Forelimb muscle (tissue), 1 donor: ENCODE data around the gene TAF1B. TPM values are rescaled to one million over a fixed set of nuclear protein-coding genes. Genes with fewer than 3 reads are reported as not detected.

Experiments
- DNase-seq: peaks from one replicate; pipeline ENCODE4 v3.0.0-alpha.2; 2013; ENCODE audit warnings: low read depth
- polyA plus RNA-seq: library from polyadenylated mRNA; unstranded; fragments of 120-200 nt; gene quantifications from one replicate; pipeline ENCODE4 v1.2.1, GENCODE V29; 2013; ENCODE audit not compliant: insufficient read length

TAF1B gene
- polyA plus RNA-seq, 1 donor = 10.1 TPM

DNA sequence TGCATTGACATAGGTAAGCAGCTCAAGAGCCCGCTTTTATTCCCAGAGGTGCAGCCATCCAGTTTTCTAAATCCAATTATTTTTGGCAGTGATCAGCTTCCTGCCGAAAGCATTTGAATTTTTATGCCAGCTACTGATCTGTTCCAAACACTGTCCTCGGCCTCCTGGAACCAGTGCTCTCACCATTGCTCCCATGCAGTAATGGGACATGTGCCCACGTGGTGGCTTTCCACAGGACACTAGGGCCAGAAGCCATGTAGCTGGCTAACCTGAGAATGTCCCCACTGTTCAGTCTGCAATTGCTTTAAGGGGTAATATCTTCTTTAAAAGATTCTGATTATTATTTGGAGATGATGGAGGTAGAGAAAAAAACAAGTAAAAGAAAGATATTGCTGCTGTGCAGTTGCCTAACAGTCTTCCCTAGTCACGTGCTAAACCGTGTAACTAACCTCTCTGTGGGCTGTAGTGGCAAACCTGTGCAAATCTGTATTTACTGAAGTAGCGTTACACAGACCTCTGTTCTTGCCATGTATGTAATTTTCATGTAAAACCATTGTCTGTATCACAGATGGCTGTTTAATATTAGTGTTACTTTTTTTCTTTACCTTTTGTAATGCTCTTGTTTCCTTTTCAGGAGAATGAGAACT, 121.2 kb downstream of the TAF1B start:
- DNase-seq = no peak

DNA sequence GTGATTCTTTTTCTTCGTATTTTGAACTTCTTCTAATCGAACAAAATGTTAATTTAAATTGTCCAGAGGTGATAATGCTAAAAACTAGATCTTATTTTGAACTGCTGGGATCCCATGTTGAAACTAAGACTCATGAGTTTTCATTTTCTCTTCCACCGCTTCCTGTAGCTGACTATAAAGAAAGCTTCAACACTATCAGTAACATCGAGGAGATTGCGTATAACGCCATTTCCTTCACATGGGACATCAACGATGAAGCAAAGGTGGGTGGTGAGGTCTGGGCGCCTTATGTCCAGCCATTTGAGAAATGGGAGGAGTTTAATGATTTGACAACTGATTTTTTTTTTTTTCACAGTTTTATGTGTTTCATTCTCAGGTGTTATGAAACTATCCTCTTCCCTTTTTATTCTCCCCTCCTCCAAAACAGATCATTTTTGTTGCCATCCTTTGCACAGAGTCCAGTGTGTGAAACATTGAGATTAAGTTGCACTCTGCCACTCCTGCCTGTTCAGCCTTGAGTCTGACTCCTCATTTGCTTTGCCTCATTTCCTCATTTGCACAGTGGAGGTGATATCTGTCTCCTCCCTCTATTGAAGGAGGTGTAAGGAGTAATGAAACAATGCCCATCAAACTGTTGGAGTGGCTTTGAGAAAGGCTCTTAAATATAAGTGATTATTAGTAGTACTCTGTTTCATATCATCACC, 122.0 kb downstream of the TAF1B start:
- DNase-seq = no peak

DNA sequence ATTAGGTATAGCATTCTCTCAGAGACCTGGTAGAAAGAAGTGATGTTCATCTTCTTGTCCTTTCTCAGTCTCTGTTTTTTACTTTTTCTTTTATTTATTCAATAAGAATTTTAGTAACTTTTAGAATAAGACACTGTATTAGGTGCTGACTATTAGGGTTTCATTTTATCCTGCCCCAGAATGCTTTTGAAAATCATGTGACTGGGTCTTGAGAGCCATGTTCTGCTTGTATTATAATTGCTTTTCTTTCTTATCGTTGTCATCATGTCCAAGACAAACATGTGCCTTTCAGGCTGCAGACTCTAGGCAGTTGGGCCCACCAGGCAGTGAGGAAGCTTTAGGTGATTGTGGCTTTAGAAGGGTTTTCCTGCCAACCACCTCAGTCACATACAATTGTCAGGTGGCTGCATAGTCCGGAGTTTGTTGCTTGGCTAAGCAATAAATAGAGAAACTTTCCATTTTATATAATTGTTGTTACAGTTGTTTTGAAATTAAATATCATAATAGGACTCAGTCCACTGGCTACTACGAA, 123.3 kb downstream of the TAF1B start:
- no peak for DNase-seq

DNA sequence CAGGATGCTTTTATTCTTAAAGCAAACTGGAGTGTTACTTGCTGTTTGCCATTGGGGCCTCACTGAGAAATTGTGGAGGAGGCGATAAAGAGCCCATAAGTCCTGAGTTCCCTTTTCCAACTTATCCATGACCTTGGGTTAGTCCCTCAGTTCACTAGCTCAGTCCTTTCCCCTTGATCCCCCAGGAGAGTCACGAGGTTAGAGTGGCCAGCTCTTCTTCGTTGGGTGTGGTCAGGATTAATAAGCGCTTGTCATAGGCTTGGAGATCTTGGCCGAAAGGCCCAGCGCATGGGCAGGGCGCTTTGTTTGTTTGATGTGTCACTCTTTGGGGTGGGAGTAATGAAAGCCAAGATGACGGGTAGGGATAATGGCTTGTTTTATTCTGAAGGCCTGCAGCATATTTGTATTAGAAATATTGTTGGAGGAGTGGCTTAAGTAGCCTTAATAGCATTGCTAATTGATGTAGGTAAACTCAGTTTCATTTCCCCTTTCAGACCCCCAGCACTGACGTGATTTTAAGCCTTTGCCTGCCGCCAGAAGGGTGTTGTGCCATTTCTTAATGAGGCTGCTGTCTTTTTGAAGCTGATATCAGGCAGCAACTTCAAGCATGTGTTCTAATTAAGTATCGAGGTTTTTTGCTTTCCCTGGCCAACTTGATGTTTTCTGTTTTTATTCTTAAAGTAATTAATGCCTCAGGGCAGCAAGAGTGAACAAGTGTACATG, 123.9 kb downstream of the TAF1B start:
- DNase-seq = no peak

DNA sequence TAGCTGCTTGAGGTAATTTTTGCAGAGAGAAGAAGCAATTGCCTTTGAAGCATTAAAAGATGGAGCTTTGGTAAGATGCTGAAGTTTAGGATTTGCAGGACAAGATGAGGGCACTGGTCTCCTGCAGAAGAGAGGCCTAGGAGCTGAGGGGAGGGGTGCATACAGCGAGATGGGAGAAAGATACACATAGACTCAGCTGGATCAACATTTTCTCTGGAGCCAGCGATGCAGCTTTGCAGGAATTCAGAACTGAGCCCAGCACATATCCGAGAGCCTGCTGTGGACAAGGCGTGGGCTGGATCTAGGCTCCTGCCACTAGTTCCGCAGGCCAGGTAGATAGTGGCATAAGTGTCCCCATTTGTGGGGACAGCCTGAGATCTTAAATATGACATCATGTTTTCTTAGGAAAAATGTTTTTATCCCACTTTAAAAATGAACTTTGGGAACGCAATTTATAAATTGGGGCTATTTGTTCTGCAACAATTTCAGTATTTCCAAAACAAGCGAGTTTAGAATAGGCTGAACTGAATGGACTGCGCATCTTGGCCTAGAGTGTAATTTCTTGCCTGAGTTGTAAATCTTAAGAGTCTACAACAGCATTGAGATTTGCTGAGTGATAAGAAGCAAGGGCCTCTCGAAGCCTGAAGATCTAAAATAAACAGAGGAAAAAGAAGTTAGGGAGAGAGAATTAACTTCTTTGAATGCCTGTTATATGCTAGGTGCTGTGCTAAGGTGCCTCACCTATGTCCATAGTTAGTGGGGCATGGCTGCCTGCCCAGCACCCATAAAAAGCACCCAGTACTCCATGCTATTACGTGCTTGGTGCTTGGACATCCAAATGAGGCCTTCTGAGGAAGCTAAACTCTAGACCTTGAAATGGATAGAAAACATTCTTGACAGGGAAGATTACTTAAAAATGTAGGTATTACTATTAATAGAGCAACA, 125.6 kb downstream of the TAF1B start:
- DNase-seq = no peak

DNA sequence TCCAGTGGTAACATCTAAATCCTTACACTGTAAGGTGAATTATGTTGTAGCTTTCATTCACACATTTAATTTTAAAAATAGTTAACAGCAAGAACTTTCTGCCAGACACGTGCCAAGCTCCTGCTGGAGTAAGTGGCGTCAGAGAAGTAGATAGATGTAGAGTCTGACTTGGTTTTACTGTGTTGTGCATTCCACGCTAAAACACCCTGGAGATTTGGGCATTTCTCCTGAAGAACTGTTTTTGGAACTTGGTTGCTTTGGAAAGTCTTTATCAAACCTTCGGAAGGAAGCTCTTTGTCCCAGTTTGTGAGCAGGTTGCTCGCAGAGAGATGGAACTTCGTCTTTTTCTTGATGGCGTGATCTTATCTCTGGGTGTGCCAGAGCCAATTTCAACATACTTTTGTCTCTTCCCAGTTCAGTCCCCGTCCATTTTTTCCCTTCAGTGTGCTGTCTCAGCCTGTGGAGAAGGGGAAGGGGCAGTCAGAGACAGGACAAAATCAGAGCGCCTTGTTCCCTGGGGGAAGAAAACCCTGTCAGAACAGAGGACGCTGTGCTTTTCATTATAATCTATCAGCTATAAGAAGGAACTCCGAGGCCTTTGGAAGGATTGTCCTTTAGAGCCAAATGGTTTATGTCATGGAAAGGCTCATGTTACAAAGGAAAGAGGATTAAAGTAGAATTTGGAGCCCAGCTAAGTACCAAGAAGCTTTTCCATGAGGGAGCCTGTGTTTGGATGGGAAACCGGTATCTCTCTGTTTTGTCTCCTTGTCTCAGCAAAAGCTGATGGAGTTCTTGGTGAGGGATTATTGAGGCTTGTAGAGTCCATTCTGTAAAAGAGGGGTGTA, 127.1 kb downstream of the TAF1B start:
- no peak for DNase-seq

DNA sequence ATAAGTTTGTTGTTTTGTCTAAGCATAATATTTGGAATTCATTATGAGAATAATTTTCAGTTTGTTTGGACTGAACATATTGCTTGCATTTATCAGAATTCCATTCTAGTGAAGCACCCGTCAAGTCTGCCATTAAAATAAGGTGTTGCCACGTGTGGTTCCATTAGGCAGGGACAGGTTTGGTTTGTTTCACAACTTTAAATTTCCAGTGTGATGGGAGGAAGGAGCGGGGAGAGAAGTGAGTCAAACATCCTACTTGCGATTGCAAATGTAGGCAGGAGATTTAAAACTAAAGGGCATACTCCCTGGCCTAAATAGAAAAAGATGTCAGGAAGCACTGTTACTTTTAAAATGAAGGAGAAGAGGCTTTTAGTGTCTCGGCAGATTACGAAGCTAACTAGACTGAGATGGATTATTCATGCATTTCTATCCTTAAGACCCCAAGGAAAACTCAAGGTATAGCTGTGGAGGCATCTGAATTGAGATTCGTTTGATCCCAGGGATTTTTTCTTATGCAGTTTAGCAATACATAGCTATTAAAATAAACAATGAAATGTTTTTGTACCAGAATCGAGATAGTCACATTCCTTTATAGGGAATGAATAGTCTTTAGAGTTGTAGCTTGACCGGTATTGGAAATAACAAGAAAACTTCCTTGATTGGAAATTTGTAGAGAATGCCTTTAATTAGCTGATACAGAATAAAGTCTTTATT, 128.0 kb downstream of the TAF1B start:
- DNase-seq = no peak

DNA sequence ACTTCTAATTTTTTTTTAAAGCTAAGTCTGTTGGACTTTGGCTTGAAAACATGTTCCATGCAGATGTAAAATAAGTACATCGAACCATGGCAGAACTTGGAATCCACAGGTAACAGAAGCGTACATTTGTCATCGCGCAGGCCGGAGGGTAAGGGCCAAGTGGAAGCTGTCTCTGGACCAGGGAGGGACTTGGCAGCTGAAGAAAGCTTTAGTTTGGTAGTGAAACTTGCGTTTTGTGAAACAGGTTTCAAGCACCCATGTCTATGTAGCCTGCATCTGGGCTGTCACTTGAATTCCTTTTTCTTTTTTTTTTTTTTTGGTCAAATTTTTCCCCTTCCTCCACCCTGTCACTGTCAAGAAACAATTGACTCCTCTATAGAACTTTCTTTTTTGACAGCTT, 128.6 kb downstream of the TAF1B start:
- no peak for DNase-seq

DNA sequence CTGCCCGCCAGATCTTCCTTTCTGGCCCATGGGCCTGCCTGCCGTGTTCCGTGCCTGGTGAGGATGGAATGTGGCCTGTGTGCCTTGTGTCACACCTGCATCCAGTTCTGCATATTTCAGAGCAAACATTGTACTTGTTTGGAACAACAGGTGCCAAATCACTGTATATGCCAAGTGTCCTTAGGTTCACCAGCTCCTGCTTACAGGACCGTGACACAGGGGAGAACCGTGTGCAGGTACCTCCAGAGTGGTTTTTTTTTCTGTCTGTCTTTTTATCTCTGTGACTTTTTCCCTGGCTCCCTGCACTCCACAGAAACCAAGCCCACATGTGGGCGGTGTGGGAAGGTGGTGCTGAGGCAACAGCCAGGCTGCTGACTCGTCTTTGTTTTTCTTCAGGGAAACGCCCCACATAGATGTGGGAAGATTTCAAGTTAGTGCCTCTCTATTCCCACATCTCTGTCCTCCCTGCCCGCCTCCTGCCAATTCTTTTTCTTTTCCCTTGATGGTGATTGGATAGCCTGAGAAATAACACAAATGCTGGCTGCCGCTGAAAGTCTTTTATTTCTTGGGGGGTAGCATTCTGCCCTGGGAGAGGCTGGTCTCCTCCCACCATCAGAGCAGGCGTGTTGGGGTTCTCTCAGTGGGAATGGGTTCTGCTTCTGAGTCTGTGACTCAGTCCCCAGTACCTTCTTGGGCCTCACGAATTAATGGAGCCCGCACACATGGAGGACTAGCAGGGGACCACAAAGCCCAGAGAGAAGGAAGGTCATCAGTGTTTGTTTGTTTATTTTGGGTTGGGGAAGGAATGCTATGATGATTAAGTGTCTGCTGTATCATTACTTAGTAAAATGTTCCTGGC, 129.6 kb downstream of the TAF1B start:
- DNase-seq = no peak

DNA sequence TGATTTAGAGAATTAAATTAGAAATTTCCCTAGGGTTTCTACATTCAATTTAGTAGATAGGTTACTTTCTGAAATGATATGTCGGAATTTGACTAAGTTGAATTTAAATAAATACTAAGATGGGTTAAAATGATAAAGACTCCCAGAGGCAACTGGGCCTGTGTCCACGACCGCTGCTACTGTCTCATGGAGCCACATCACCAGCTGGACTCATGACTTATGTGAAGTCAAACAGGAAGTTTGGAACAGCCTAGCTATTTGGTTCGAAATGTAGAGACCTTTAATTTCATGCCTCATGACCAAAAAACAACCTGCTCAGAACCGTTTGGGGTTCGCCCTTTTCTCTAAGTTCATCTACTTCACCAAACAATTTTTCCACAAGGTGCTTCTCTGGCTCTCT, 130.4 kb downstream of the TAF1B start:
- no peak for DNase-seq

DNA sequence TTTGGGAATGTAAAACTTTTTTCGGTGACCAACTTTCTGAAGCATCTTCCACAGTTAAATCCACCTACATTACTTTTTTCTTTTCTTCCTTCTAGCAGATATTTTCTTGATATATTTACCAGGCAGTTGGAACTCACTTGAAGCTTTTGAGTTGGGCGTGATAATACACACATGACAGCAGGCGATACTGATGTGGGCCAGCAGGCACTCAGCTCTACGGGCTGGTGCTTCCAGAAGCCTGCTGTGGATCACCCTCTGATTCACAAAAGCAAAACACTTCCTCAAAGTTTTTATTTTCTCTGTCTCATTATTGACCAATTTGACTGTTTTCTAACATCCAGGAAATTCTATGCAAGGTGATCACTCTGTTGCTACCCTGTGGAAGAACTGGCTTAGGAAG, 131.1 kb downstream of the TAF1B start:
- no peak for DNase-seq

DNA sequence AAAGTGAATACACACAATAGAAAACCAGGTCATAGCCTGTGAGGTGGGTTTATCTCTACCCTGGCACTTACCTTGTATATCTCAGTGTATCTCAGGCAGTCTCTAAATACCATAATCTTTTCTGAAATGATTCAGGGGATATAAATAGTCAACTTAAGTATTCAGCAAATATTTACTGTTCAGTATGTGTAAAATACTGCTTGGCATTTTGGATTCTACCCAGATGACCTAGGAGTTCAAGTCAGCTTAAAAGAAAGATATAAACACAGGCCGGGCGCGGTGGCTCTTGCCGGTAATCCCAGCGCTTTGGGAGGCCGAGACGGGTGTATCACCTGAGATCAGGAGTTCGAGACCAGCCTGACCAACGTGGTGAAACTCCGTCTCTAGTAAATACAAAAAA, 132.1 kb downstream of the TAF1B start:
- no peak for DNase-seq

DNA sequence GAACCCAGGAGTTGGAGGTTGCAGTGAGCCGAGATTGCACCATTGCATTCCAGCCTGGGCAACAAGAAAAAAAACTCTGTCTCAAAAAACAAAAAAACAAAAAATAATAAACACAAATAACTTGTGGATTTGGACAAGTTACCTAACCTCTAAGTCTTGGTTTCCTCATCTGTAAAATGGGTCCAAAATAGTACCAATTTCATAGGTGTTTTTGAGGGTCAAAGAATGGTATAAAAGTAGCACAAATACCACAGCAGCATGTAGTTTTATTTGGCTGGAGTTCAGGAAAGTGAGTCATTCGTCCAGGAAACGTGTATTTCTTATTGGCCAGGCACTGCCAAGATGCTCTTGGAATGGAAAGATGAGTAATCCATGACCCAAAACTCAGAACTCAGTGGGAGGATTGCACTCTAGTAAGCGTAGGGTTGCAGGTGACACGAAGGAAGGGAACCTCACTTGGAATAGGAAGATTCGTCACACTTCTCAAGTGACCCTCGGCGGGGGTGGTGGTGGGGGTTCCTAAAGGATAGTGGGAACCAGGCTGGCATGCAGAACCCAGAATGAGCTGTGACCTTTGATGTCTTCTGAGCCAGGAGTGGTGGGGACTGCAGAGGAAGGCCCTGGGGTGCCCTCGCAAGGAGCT, 132.7 kb downstream of the TAF1B start:
- DNase-seq = no peak

DNA sequence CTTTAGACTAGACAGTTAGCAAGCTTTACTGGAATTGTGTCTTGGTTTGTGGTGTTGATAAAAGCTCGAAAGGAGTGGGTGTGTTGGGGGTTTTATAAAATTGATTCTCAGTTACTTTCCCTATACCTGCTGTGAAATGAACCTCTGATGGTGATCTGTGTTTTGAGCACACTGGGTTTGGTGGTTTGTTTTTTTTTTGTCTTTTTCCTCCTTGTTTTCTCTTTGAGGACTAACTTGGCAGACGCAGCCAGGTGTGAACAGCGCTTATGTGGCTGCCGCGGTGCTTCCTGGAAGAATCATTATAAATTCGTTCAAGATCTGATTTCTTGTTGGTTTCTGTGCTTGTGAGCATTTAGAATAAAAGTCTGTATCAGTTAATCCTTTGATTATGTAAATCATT, 136.7 kb downstream of the TAF1B start:
- no peak for DNase-seq

DNA sequence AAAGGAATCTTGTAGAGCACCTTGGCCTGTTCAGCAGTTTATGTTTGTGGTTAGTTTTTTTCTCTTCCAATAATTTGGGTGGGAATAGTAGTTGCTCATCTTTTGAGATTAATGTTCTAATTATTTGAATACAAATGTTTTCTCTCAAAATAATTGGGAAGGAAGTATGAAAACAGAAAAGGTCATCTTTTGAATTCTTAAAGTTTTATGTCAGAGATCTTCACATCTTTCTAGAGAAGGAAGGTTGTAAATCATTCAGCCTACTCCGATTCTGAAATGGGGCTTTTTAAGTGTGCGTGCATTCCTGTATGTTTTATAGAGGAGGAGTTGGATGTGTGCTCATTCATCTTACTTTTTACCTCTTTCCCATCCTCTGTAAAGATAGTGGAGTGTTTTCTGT, 137.2 kb downstream of the TAF1B start:
- DNase-seq = no peak

DNA sequence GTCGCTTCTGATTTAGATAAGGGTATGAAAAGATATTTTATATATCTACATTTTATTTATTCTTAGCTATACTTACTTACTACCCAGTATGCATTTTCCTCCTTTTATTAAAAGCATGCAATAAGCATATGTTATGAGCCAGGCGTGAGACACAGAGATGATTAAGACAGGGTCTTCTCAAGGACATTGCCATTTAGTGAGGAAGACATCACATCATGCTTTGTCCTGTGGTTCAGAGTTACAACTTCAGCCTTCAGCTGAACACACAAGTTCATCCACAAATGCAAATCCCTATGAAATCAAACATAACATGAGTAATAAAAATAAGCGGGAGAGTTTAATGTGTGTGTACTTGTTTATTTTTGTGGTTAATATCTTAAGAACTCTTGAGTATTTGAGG, 138.4 kb downstream of the TAF1B start:
- DNase-seq = no peak

DNA sequence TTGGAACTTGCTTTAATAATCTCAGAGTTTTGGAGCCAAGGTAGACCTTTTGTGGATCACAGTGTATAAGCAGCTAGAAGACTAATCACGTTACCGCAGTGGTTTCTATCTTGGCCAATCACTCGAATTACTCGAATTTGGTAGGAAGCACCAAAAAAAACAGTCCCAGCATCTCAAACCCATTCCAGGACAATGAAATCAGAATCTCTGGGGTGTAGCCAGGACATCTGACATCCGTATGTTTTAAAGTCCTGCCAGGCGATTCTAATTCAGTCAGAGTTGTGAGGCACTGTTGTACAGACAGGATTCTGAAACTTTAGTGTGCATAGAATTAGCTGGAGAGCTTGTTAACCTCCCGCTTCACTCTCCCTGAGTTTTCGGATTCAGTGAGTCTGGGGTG, 139.0 kb downstream of the TAF1B start:
- DNase-seq = no peak

DNA sequence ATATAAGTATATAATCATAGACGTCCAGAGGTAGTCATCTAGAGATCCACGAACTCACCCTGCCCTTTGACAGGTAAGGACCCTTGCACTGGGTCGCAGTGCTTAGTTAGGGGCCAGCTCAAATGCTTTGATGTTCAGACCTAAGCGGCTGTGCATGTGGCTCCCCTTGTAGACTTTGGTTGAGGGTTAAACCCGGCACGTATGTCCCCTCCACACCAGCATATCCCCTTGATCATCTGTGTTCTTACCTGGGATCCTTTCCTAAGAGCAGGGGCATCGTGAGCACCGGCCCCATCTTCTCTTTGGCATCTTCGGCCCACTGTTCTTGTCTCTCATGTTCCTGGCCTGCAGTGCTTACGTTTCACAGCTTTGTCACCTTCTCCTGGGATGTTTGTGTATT, 139.6 kb downstream of the TAF1B start:
- DNase-seq = no peak
